ACHN (cell line): ENCODE measurements around the gene CORO7.

Experiments used
- DNase-seq: peaks from one replicate; pipeline ENCODE4 v3.0.0-alpha.2; 2015
- in situ Hi-C: cut with HindIII; loops from 2 replicates; pipeline ENCODE4 v1.10.0; 2017; ENCODE audit warnings: low sequenced_read_pairs, low pct_ligation_motif_present, low pct_unique_long_range_greater_than_20kb

CORO7 gene

DNA sequence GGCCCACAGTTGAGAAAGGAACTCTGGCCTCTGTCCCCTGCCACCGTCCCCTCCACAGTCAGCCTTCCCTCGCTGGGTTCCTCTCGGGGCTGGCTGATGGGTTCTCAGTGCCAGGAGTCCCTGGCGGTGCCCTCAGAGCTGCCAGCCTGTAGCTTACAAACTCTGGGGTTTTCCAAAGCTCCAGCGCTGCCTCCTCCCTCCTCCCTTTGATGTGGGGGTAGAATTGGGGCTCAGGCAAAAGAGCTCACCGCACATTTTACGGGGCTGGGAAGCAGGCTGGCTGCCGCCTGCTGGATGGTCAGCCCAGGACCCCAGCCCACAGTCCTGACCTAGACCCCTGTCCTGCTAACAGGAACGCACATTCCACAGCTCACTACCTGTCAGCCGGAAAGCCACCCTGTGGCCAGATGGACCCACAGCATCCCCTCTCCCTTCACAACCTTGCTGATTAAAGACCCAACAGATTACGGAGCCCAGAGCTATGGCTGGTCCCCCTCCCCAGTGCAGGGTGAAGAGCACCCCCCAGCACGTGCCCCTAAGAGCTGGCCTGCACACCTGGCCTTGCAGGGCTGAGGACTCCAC, 38.7 kb downstream of the CORO7 start:
- in situ Hi-C loops: no loop called here
- DNase-seq: no peak

GRCh38 chr16:4376893-4377572, 39.4 kb downstream of the CORO7 start:
- DNase-seq: no peak
- in situ Hi-C loops: no loop called here

DNA sequence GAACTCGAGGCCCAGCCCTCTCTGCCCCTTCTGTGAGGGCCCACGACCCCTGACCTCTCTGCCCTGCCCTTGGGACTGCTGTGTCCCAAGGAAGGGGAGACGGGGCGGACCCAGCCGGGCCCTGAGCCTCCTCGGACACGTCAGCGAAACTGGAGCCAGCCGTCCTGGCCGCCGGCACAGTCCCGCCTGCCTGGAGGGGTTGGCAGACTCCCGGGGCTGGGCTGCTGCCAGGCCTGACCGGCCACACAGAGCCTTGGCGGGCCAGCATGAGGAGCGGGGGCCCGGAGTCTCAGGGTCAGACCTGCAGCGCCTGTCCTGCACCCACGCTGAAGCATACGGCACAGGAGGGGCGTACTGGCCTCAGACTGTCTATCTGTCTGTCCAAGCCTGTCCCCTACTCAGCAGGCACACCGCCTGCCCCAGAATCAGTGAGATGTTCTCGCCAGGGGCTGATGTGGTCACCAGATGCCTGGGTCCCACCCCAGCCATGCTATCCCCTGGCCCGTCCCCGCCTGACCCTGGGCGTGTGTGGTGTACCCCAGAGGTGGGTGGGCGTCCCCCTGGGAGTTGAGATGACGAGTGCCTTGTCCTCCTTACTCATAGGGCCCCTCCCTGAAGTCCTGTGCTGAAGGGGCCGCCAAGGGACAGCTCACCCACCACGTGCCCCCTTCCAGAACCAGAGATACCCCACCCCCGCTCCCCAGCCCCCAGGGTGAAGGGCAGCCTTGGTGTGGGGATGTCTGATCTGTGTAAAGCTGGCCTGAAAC, 40.1 kb downstream of the CORO7 start:
- in situ Hi-C loops: no loop called here
- no peak for DNase-seq

- no peak for DNase-seq
- in situ Hi-C loops: no loop called here
Observed at GRCh38 chr16:4375717-4376116, 40.7 kb downstream of the CORO7 start.

- peak; percentile 83 for DNase-seq
- in situ Hi-C loops: no loop called here
Observed at GRCh38 chr16:4373909-4374742, 42.3 kb downstream of the CORO7 start.

DNA sequence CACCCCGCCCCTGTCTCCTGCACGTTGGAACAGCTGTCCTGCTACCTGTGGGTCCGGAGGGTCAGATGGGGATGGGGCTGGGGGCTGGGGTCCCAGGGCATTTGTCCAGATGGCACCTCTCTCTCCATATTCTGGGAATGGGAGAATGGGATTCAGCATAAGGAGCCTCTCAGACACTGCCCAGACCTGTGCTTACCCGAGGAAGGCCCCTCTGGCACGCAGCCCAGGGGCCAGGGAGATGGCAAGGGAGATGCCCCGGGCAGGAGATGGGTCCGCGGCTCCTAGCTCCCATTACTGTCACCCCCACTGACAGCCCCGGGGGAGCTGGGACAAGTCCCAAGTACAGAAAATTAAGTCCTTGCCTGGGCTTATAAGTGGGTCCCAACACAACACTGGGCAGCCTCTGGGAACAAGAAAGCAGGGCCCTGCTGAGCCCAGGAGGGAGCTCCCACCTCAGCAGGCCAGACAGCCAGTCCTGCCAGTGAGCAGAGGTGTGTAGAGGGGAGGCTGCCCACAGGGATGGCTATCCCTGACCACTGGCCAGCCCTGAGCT, 43.0 kb downstream of the CORO7 start:
- in situ Hi-C loops: no loop called here
- peak; percentile 44 for DNase-seq

DNA sequence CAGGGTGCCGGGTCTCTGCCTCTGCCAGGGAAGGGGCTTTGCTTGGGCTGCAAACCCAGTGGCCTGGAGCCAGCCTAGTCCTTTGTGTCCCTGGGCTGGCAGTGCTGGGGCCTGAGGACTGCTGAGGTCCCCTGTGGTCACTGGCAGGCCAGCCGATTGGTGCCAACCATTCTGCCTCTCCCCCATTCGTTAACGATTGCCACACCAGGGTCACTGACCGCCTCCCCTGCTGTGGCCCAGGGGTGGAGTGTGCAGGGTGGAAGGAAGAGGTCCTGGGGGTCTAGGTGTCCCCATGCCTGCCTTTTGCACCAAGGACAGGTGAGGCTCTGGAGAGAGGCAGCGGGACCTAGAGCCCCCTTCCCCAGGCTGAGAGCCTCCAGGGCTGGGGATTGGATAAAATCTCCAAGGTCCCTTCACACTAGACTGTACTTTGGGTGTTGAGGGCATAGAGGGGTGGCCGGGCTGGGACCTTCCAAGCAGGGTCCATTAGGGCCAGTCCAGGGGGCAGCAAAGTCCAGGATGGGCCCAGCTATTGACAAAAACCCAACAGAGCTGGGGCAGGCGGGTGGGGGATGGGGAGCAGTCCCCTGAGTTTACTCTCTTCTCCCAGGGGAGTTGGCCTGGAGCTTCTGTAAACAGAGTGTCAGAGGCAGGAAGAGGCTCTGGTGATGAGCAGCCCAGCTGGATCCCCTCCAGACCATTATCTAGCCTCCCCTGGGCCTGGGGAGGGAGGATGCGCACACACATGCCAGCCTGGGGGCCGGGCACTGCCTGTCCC, 43.6 kb downstream of the CORO7 start:
- peak; percentile 45 for DNase-seq
- in situ Hi-C loops: no loop called here

DNA sequence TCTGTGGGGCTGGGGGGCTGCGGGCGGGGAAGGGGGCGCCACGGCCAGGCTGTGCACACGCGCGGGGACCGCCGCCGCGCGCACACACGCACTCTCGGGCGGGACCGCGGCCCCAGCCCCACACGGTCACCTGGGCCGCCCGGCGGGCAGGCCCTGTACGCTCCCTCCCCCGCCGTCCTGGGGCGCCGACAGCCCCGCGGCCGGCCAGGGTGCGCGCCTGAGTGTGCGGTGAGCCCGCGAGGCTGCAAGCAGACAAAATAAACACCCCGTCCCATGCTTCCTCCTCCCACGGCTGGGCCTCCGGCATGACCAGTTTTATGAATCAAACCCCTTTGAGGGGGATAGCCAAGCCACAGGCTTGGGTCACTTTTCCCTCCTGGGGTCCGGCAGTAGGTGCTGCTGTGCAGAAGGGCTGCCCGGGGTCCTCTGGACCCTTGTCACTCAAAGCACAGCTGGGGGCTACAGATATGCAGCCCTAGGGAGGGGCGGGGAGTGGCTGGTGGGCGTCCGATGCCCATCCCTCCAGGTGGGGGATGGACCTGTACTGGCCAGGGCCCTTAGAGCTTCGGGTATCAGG, 44.3 kb downstream of the CORO7 start:
- peak; percentile 38 for DNase-seq

DNA sequence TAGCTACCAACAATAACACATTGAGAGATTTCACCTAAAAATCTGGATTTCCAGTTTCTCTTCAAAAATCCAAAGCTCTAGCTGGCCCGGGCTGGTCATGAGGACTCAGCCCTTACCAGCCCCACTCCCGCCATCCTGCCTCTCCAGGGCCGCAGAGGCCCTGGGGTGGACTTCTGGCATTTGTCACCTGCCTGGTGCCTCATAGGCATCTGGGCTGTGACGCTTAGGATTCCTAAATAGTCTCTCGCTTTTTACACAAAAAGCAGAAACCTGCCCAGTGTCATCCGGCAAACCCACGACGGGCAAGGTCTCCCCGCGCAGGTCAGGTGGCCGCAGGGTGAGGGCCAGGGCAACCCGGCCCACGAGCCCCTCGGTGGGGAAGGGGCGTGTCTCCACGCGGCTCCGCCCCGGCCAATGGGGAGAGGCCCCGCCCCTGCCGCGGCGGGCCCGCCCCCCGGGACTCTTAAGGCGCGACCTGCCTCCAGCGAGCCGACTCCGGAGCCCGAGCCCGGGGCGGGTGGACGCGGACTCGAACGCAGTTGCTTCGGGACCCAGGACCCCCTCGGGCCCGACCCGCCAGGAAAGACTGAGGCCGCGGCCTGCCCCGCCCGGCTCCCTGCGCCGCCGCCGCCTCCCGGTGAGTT, 44.9 kb downstream of the CORO7 start, which contains the start of gene VASN:
Gene VASN, plus strand, starts transcription at position 492 of the 644 bp plus-strand sequence. CDS start 9,030 bp downstream, outside the sequence.
- DNase-seq: peak; percentile 80

More for the DNA sequence above, 44.3 kb downstream of the CORO7 start:
- in situ Hi-C loops: no loop called here

DNA sequence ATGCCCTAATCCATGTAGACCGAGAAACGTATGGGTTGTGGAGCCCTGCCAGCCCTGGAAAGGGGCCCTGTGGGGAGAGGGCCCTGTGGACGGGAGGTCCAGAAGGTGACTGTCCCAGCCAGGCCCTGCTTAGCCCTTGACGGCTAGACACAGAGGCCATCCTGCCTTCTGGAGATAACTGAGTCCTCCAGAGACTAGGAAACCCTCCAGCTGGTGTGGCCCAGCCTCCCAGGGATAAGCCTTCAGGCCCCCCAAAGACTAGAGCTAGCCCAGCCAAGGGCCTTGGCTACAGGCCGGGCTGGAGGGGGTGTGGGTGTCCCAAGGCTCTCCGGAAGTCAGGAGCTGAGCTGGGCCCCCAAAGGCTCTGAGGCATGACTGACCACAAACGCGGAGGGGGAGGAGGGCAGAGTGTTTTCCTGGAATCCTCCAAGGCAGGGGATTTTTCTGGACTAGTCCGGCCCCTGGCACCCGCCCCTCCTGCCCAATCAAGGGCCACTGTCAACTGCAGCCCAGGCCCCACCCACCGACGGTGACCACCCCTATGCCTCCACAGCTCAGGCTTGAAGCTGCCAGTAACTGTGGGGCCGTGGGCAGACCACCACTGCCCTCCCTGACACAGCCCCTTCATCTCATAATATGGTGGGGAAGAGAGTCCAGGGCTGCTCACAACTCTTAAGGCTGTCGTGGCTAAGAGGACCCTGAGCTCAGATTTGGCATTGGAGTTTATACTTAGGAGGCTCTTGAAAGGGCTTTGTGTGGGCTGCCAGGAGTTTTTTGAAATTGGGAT, 45.6 kb downstream of the CORO7 start:
- DNase-seq: no peak
- in situ Hi-C loops: no loop called here

More for the DNA sequence above, 44.9 kb downstream of the CORO7 start, which contains the start of gene VASN:
- in situ Hi-C loops: no loop called here

DNA sequence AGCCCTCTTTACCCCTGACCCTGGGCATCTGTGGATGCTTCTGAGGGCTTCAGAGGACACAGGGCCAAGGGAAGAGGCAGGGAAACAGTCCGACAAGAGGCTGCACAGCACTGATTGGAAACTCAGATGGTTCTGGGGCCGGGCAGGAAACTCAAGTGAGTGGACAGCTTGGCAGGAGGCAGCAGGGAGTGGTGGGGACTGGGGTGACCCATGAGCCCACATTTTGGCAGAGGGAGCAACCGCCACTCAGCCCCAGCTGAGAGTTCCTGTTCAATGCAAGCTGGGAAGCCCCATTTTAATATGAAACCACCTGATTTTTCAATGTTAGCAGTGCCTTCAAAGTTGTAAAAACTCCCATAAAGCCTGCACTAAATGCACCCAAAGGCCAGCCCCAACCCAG, 46.2 kb downstream of the CORO7 start:
- in situ Hi-C loops: no loop called here
- DNase-seq: no peak

DNA sequence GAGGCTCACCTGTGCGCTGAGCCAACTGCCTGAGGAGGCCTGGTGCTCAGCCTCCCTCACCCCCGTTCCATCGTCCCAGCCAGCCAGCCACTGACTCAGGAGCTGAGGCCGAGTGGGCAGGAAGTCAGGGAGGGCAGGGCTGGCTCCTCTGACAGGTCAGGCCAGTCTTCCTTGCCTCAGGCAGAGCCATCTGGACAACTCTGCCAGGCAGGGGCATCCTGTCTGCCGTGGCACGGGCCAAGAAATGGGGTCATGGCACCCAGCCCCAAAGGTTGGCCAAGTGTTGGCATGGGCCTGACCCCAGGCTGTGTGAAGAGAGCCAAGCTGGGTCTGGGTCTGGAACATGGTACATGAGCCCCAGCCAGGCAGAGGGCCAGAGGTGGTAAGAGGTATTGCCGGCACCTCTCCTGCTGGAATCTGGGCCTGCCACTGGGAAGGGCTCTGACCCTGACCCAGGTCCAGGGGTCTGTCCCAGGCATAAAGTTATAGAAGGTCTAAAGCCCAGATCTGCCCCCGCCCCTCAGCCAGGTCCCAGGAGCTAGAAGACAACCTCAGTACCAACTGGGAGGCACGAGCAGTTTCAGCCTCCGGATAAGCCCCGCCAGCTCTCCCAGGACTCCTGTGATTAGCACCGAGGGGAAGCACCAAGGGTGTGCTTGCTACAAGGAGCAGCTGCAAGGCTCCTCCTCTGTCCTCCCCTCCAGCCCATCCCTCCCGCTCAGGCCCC, 47.2 kb downstream of the CORO7 start:
- DNase-seq: peak; percentile 78

DNA sequence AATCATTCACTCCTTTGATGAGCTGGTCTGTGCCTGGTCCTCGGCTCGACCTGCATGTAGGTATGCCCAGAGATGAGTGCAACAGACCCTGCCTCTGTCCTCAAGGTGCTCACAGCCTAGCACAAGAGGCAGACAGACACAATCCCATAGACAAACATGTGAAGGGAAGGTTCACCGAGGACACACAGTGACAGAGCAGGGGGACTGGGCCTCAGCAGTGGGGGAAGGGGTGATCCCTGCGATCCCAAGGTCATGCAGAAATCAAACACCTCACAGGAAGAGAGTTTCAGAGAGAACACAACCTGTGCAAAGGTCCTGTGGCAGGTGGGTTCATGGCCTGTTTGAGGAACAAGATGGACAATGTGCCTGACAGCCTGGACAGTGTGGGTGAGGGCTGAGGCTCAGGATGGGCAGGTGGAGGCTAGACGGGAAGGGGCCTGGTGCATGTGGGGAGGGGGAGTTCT, 49.0 kb downstream of the CORO7 start:
- DNase-seq: no peak
- in situ Hi-C loops: no loop called here

More for the DNA sequence above, 47.2 kb downstream of the CORO7 start:
- in situ Hi-C loops: no loop called here

DNA sequence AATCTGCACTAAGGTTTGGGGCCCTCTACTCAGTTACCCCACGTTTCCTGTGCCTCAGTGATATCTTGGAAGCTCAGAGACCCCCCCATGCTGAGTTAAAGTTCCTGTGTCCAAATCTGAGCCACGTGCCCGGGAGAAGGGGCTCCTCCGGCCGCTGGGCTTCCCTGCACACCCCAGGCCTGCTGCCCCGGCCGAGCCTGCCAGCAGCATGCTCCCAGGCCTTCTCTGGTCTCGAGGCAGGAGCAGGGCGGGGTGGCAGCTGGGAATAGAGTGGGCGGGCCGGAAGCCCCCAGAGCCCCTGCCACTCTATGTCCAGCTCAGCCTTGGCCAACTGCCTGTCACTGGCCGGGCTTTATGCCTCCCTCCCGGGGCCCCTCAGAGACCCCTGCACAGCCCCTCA, 50.4 kb downstream of the CORO7 start:
- in situ Hi-C loops: no loop called here
- no peak for DNase-seq

GRCh38 chr16:4365615-4366014, 50.8 kb downstream of the CORO7 start:
- in situ Hi-C loops: no loop called here
- no peak for DNase-seq

DNA sequence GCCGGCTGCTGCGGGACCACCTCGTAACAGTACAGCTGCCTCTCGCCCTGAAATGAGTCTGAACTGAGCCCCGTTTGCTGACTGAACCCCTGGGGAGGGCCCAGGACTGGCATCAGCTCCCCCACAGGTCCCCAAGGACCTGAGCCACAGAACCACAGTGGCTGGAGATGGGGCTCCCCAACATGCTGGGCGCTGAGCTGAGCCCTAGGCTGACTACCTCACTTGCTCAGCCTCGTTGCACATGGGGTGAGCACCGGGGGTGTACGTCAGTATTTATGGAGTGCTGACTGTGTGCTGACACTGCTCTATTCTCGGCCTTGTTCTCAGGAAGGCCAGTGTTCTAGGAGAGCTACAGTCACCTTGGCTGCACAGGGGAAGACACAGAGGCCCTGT, 51.4 kb downstream of the CORO7 start:
- no peak for DNase-seq
- in situ Hi-C loops: no loop called here
